ENCODE data around the gene PPP1R11.
"Not testable (repeated sequence)": the region's sequence is repeated elsewhere in the genome, so short reads cannot be mapped to it uniquely, and the experiment has no call there.

The PPP1R11 gene

DNA sequence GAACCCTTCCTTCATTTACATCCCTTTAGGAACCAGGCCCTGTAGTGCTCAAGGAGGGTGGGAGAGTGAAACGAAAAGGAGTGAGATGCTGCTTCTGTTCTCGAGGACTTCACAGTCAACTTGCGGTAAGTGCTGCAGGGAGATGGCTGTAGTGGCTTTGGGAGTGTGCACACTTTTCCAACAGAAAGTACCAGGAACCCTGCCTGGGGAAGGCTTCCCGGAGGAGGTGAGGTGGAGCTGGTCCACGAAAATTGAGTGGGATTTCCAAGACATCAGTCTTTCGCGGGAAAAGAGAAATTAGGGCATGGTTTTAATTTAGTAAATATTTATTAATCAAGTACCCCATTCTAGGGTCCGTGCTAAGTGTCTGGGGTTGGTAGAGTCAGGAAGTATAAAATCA, 33.2 kb downstream of the PPP1R11 start:
- no peak for DNase-seq

DNA sequence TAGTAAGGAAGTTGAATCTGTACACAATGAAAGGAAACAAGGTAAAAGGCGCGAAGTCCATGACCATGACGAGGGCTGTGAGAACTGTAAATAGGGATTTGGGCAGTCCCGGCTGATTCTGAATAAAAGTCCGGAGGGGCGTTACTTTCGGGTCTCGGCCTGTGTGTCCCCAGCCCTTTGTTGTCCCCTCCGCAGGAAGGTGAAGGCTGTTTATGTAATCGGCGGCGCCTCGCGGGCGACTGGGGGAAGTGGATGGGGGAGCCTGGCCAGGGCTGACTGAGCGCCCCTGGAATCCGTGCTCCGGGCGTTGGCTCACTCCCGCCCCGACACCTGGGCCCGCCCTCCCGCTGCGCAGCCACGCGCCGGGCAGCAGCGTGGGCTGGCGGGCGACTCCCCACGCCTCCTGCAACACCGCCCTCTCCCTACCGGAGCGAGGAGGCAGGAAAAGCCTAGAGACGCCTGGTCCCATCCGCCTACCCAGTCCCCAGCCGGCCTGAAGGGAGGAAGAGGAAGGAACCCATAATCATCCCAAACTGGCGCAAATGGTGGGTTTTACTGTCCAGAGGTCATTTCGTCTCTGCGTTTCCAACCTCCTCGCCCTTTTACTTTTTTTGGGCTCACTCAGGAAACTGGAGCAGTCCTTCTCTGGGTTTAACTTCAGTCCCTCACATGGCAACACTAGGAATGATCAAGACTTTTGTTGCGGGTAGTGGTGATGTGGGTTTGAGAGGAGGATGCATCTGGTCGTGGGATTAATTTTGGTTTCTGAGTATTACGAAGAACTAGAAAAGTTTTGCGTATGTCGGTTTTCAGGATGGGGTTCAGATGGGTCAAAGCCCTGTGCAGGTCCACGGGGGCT, 33.8 kb downstream of the PPP1R11 start:
- peak; percentile 32 for DNase-seq

DNA sequence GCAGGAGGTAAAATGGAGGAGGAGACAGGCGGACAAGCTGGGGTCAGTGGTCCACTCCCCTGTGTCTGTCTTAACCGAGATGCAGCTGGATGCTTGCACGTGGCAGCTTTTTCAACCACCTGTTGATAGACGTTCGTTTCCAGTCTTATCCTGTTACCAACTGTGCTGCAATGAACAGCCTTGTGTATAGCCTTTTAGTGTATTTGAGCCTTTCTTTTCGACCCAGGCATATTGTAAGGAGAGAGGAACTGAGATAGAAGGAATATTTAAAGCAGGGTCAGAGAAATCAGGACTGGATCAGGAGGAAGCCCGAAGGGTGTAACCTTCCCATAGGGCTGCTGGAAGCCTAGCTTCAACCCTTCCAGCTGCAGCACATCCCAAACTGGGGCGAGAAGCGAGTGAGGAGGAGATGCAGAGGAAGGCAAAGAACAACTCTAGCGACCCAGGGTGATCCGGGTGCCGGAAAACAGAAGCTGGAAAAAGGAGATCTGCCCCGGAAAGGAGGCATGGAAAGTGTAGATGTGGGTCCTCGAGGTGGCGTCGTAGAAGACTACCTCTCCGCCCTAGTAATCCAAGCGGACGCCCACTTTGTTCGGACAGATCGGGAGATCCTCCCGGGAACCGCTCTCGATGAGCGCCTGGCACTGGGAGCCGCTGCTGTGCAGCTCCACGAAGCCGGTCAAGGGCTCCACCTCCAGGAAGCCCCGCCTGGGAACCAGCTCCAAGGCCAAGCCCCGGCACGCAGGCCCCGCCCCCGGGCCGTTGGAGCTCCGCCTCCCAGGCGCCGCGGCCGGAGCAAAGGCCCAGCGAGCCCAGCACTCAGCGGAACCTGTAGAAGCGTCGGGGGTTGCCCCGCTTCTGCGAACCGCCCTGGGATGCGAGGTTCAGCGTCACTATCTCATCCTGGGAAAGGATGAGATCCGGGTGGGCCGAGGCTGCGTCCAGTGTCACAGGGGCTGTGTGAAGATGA, 34.7 kb downstream of the PPP1R11 start:
- peak; percentile 86 for DNase-seq

DNA sequence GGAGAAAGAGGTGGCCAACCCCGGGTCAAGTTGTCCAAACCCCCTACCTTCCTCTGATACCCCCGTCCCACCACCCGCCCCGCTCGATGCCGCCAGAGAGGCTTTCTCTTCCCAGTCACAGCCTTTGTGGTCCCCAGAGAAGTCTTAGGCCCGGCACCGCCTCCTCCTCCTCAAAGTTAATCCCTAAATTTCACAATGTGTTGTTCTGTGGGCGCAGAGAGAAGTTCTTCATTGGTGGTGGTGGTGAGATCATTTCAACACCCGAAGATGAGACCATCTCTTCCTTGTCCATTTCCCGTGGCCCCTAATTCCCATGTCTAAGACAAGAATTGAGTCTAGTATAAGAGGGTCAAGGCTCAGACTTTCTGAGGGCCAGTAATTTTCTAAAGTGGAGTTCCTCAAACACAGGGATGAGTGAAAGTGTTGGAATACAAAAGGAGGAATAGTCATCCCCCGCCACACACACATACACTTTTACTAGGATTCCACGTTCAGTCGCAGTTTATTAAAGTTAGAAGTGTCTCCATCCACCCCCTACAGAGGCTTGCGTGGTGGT, 35.5 kb downstream of the PPP1R11 start:
- DNase-seq: no peak

DNA sequence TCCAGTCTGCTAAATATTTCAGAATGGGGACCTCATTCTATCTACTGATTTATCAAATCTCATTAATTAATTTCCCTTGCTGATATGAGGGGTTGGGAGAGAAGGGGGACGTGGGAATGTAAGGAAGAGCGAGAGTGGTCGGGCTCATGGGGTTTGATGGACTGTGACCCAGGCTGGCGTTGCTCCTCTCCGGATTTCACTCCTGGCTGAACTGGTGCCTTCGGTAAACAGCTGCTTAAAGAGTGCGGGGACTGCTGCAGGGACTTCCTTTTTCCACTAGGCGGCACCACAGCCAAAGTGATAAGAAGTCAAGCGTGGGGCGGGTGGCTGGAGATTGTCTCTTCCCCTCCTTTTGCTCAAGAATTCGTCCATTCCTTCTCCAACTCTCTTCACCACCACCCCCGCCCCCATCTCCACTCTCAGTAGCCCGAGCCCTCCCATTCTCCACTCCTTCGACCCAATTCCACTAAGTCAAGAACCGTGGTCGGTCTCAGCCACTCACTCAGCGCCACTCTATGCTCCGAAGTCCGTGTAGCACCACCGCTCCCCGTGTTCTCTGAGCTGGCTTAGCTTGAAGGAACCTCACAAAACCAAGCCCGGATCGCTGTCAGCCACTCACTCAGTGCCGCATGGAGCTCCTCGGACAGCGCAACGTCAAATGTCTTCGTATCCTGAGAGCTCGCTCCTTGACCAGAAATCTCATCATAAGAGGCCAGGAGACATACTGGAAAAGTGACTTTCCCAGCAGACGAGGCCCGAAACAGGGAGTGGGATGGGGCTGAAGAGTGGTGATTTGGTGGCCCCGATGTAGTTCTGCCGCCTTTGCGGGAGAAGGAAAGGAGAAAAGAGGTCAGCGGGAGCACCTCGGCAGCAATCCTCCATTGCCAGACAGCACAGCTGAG, 36.2 kb downstream of the PPP1R11 start:
- DNase-seq: peak; percentile 87

DNA sequence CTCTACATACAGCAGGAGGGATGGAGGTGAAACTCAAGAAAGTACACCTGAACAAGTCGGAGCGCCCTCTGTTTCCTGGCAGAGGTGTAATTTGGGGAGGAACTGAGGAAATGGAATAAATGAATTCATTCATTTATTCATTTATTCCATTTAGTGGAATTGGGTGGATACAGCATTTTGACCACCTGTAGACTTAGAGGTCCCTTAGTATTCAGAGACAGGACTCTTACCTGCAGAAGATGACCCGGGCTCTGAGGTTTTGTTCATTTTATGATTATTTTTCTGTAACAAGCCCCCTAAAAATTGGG, 36.8 kb downstream of the PPP1R11 start:
- DNase-seq: no peak

DNA sequence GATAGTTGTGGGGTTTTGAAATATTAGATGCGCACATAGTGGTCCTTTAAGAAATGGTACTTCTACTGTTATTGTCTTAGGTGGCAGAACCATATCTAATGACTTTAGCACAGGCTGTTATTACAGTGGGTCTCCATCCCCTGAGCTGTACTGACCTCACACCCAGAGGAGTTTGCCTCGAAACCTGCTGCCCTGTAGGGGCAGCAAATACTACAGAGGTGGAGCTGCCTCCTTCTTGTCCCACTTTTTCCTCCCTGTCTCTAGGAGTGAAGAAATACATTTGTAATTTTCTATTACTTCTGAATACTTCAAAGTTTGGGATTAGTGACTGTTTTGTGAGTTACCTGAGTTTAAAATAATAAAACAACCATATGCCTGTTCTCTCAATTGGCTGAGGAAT, 37.7 kb downstream of the PPP1R11 start:
- DNase-seq: no peak

DNA sequence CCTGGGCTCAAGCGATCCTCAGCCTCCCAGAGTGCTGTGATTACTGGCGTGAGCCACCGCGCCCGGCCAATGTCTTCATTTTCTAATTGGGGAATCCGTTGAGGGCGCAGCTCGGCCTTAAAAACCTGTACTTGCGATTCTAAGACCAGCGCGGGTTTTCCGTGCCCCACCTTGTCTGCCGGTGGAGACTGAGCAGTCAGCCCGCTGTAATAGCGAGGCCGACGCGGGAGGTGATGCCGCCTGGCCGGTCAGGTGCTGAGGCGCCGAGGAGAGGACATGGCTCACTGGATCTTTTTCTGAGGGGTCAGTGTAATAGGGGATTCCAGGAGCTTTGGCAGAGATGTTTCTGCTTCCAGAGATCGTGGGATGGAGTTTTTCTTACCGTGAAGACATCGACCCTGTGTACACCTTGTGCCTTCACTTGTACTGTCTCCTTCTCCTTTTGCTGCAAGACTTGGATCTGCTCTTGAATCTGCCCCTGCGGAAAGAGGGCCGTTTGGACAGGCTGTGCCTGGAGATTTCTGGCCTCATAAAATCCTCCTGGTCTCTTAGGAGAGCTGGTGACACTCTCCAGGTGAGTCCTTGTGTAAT, 44.4 kb downstream of the PPP1R11 start:
- no peak for DNase-seq

DNA sequence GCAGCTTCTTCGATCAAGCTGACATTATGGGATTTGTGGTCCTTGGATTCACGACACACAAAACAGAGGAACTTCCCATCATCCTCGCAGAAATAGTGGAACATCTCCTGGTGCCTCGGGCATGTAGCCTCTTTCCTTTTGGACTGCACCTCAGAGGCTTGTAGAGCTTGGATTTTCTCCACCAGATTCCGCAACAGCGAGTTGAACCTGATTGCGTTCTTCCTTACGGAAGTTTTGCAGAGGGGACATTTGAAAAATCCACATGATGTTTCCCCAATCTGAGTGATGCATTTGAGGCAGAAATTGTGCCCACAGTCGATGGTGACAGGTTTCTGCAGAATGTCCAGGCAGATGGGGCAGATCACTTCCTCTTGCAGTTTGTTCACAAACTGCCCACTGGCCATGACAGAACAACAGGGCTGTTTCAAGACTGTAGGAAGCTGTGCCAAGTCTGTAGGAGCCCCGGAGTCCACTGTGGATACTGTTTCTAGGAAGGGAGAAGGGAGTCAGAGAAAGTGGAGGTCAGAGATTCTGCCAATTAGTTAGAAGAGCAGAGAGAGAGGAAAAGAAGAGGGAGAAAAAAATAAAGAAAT, 45.5 kb downstream of the PPP1R11 start:
- no peak for DNase-seq

DNA sequence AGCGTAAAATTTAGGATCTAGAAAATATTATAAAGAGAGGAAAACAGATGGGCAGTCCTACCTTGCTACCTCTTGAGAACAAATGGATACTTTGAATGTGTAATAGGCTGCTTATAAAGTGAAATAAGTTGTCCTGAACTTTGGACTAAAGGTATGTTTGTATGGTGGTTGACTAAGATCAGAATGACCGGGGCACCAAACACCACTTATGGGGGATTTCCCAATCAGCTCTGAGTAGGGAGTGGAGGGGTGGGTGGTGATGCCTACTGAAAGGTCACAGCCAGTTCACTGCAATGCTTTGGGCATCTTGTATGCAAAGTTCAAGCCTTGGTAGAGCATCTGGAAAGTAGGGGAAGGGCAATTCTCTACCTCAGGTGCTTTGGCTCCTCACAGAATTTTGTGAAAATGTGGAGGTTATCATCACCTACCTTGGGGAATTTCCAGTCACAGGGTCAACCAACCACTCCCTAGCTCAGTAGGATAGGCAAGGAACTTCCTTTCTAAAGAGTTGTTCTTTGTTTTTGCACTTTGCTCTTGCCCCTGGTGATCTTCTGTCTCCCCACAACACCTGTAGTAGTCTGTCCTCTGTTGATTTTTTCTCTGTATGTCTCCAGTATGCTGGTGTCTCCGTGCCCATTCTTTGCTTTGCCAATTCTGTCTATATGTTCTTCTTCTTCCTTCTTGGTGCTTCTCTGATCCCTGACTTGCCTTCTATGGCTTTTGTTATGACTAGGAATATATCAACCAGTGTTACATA, 46.2 kb downstream of the PPP1R11 start, which contains the start of gene TRIM31:
TSS of gene TRIM31 (minus strand) at position 88 of the 757 bp plus-strand sequence. CDS start 285 bp downstream, outside the sequence.
- DNase-seq: no peak

DNA sequence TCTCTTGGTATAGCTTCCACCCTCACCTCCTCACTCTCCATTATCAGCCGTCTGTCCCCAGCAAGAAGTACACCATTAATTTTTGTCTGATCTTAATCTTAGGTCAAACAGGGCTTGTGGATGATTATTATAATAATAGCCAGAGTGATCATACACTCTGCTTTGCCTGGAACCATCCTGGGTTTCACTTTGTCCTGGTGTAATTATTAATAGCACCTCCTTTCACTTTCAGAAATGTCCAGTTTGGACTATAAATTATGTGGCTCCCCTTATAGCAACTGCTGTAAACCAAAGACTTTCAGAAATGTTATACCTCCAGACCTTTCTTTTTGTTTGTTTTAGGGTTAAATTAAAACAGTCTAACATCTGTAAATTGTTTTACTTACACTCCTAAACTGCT, 46.8 kb downstream of the PPP1R11 start:
- DNase-seq: no peak

DNA sequence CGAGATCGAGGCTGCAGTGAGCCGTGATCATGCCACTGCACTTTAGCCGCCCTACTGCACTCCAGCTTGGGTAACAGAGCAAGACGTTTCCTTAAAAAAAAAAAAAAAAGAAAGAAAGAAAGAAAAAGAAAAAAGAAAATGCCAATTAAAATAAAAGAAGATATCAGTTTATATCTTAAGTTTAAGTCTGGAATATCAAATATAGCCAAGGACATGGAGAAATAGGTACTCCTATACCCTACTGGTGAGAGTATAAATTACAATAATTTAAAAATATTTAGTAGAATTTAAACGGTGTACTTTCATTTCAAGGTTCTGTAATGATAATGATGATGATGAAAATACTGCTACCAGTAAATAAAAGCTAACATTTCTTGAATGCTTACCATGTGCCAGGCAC, 49.7 kb downstream of the PPP1R11 start:
- DNase-seq: no peak

DNA sequence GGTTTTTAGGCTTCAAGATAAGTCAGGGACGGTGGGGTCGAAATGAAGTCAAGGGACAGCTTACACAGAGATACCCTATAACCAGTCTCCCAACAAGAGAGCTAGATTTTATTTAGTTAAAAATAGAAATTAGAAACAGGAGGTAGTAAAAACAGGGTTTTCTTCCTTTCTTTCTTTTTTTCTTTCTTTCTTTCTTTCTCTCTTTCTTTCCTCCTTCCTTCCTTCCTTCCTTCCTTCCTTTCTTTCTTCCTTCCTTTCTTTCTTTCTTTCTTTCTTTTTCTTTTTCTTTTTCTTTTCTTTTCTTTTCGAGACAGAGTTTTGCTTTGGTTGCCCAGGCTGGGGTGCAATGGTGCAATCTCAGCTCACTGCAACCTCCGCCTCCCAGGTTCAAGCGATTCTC, 51.7 kb downstream of the PPP1R11 start:
- DNase-seq: not testable (repeated sequence)

Data from stimulated activated CD4-positive, alpha-beta T cell treated with anti-CD3 and anti-CD28 coated beads, Interleukin-15, amount 100 ng/mL, for 24 hours (primary cell).